ENCODE data around the gene RNF183. TPM values are rescaled to one million over a fixed set of nuclear protein-coding genes. Genes with fewer than 3 reads are reported as not detected.

The RNF183 gene
- total RNA-seq, 3 donors from 2014 or later: 0.35 to 1.4 (median 1.1) TPM

DNA sequence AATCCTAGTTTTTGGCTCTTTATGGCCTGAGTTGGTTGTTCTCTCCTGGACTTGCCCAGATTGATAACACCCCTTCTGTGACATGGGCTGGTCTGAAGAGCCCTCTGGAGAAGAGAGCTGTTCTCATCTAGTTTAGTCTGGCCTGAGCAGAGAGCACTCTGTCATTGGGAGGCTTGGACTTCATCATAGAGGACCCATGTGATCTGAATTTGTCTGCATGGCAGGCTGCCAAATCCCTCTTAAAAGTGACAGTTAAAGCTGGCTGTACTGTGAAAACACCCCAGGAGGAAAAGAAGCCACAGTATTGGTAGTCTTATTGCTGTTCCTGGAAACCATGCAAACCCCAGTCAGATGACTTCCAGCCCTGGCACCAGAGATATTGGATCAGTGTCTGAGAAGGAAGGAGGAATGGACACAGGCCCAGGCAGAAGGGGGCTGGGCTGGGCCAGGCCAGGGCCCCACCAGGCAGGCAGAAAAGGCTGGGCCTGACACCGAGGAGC, 40.6 kb upstream of the RNF183 start:
- peaks cover 22% of the 10 kb centered on the region for H3K4me1 ChIP-seq (ENCODE audit: low read depth)
- ATAC-seq: peak; percentile 61

DNA sequence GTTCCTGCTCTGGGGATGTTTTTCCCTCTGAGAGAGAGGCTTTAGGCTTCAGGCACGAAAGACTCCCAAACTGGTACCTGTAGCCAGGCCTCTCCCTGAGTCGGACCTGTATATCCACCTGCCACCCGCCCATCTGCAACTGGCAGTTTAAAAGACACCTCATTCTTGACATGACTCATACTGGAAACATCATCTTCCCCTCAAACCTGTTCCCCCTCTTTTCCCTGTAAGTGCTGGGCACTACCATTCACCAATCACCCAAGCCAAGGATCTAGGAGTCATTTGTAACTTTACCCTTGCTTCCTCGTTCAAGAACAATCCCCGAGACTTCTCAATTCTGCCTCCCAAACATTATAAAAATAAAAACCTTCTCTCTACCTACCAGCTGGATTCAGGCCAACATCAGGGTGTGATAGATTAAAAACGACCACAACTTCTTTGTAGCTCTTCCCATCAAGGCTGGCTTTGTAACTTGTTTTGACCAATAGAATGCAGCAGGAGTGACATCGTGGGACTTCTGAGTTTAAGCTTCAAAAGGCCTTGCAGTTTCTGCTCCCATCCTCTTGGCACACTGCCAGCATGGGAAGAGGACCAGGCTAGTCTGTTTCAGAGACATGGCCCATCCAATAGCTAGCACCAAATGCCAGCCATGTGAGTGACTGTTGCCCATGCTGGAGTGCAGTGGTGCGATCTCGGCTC, 38.7 kb upstream of the RNF183 start:
- TF ChIP-seq, protein P1, sequence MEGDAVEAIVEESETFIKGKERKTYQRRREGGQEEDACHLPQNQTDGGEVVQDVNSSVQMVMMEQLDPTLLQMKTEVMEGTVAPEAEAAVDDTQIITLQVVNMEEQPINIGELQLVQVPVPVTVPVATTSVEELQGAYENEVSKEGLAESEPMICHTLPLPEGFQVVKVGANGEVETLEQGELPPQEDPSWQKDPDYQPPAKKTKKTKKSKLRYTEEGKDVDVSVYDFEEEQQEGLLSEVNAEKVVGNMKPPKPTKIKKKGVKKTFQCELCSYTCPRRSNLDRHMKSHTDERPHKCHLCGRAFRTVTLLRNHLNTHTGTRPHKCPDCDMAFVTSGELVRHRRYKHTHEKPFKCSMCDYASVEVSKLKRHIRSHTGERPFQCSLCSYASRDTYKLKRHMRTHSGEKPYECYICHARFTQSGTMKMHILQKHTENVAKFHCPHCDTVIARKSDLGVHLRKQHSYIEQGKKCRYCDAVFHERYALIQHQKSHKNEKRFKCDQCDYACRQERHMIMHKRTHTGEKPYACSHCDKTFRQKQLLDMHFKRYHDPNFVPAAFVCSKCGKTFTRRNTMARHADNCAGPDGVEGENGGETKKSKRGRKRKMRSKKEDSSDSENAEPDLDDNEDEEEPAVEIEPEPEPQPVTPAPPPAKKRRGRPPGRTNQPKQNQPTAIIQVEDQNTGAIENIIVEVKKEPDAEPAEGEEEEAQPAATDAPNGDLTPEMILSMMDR (IDR thresholded peaks at IDR 0.05): no peak
- DNase-seq (peak in 1 of 3 donors; percentile 20), ATAC-seq (peak; percentile 29)
- Histone ChIP-seq H3K4me3 (no peak overlapping the region), H3K4me1 (ENCODE audit: low read depth) (peaks cover 12% of the 10 kb centered on the region), H3K9me3 (no peaks in the 10 kb centered on the region), H3K36me3 (ENCODE audit: low read depth) (no peaks in the 10 kb centered on the region)
- intact Hi-C loops (cut with DNase I, micrococcal nuclease): no loop called here

More for the DNA sequence above, 40.6 kb upstream of the RNF183 start:
- Histone ChIP-seq H3K9me3 (no peaks in the 10 kb centered on the region), H3K36me3 (ENCODE audit: low read depth) (no peaks in the 10 kb centered on the region), H3K4me3 (no peak overlapping the region)
- peak; percentile 57 to 90 (median 66) for DNase-seq
- intact Hi-C loops (cut with DNase I, micrococcal nuclease): no loop called here
- TF ChIP-seq, protein P1 (IDR thresholded peaks at IDR 0.05): no peak

DNA sequence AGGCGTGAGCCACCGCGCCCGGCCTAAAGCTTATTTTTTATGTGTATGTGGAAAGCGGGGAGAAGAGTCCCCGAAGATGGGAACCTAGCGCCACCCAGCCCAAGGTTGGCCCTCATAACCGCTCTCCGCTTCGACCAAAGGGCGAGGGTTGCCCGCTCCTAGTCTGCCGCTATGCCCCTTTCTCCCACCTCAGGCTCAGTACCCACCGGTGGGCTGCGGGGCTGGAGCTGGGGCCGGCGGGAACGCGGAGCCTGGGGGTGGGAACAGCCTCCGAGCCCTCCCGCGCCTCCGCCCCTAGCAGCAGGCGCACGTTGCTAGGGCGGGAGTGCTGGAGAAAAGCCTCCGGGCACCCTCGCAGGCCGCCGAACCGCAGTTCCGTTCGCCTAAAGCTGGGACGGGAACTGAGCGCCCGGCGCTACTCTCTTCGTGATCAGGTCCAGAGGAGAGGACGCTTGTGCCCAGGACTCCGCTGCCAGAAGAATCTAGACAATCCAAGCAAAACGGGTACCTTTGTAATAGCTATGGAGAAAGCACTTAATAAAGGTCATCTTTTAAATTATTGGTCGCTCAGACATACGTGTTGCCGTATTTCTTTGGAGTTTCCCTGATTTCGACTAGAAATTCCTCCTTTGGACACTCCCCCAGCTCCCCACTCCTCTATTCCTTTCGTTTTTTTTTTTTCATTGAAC, 37.0 kb upstream of the RNF183 start, which contains the start of gene WDR31:
Gene WDR31, minus strand, starts transcription at position 265 of the 689 bp plus-strand sequence. CDS start 8,253 bp downstream, outside the sequence.
- ATAC-seq (peak; percentile 92), DNase-seq (peak; percentile 85 to 91 (median 90))
- peak within 1 kb of the TSS; percentile 52 for H3K4me3 ChIP-seq
- no peaks in the 10 kb centered on the region for H3K9me3 ChIP-seq
- TF ChIP-seq, protein P1 (IDR thresholded peaks at IDR 0.05): no peak
- intact Hi-C loops (cut with DNase I, micrococcal nuclease): no loop called here
- peaks cover 12% of the 10 kb centered on the region for H3K4me1 ChIP-seq (ENCODE audit: low read depth)
- no peaks in the 10 kb centered on the region for H3K36me3 ChIP-seq (ENCODE audit: low read depth)

DNA sequence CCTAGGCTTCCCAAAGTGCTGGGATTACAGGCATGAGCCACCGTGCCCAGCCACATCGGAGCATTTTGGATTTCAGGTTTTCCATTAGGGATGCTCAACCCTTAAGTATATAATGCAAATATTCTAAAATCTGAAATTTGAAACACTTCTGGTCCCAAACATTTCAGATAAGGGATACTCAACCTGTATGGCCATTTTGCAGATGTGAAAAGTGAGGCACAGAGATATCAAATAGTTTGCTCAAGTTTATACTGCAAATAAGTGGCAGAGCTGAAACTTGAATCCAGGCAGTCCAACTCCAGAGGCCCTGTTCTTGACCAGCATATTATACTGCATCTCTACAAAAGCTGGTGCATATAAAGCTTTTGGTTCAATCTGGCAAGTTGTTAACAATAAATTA, 34.5 kb upstream of the RNF183 start:
- Histone ChIP-seq H3K4me3 (no peak overlapping the region), H3K36me3 (ENCODE audit: low read depth) (no peaks in the 10 kb centered on the region), H3K9me3 (no peaks in the 10 kb centered on the region), H3K4me1 (ENCODE audit: low read depth) (peaks cover 6% of the 10 kb centered on the region)
- intact Hi-C loops (cut with DNase I, micrococcal nuclease): loop anchor here in 1 of 2 donors (2.0 kb wide), 1 partner anchor 69 kb away; no protein-coding TSS in a partner anchor
- TF ChIP-seq, protein P1 (IDR thresholded peaks at IDR 0.05): no peak
- DNase-seq: no peak
- ATAC-seq: no peak

DNA sequence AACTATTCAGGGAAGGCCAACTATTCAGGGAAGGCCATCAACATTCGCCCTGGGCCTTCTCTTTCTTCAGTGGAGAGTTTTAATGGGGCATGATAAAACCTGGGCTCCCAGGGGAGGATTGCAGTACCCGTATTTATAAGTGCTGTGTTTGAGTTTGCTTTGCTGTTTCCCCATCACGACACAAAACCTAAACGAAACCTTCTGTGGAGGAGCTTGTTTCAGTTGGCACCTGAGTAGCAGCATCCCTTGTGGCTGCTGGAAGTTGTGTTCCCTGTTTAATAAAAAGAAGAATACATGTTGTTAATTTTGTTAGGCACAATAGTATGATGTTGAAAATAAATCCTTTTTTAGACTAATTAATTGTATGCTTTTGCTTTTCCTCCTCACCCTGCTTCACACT, 28.6 kb upstream of the RNF183 start:
- Histone ChIP-seq H3K4me3 (no peak overlapping the region), H3K9me3 (no peaks in the 10 kb centered on the region), H3K4me1 (ENCODE audit: low read depth) (no peaks in the 10 kb centered on the region), H3K36me3 (ENCODE audit: low read depth) (no peaks in the 10 kb centered on the region)
- ATAC-seq (no peak), DNase-seq (no peak)
- intact Hi-C loops (cut with DNase I, micrococcal nuclease): no loop called here
- TF ChIP-seq, protein P1 (IDR thresholded peaks at IDR 0.05): no peak

Data from mucosa of descending colon (tissue), 3 donors.